ENCODE results near the gene TSTD1.
"Not testable (repeated sequence)": the region's sequence is repeated elsewhere in the genome, so short reads cannot be mapped to it uniquely, and the experiment has no call there.

TSTD1 gene

DNA sequence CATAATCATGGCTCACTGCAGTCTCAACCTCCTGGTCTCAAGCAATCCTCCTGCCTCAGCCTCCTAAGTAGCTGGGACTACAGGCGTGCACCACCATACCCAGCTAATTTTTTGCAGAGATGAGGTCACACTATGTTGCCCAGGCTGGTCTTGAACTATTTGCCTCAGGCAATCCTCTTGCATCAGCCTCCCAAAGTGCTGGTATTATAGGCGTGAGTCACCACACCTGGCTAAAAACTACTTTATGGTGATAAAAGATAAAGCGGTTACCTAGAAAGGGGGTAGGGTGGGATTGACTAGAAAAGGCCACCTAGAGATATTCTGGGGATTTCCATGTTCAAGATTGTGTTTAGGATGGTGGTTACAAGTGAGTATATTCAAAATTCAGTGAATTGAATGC lies 5.0 kb downstream of the TSTD1 start:
- no peak for DNase-seq

- DNase-seq: no peak
Observed at GRCh38 chr1:161032409-161032808, 6.4 kb downstream of the TSTD1 start.

DNA sequence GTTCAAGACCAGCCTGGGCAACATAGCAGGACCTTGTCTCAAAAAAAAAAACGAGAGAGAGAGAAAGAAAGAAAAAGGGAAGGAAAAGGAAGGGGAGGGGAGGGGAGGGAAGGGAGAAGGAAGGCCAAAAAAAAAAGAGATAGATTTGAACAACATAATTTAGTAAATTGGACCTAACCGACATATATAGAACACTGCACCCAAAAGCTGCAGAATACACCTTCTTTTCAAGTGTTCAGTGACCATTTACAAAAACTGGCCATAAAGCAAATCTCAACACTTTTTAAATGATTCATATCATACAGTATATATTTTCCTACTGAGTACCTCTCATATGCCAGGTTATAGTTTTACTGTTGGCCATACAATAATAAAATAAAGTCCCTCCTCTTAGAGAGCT lies 6.9 kb downstream of the TSTD1 start:
- no peak for DNase-seq

GRCh38 chr1:161029466-161029865 lies 9.3 kb downstream of the TSTD1 start:
- DNase-seq: not testable (repeated sequence)

GRCh38 chr1:161026954-161027353 lies 11.8 kb downstream of the TSTD1 start:
- DNase-seq: not testable (repeated sequence)

GRCh38 chr1:161022432-161022831 lies 16.3 kb downstream of the TSTD1 start:
- not testable (repeated sequence) for DNase-seq

- DNase-seq: no peak
Observed at GRCh38 chr1:161021970-161022353, 16.8 kb downstream of the TSTD1 start.

- DNase-seq: peak; percentile 96
Observed at GRCh38 chr1:161021165-161021969, 17.4 kb downstream of the TSTD1 start.

GRCh38 chr1:161020509-161021164 lies 18.1 kb downstream of the TSTD1 start, which contains the start of gene F11R:
F11R (minus strand) TSS chr1:161021152; CDS start chr1:161021073, 79 bp downstream.
- DNase-seq: no peak

- DNase-seq: no peak
Observed at GRCh38 chr1:161019751-161020495, 18.8 kb downstream of the TSTD1 start.

DNA sequence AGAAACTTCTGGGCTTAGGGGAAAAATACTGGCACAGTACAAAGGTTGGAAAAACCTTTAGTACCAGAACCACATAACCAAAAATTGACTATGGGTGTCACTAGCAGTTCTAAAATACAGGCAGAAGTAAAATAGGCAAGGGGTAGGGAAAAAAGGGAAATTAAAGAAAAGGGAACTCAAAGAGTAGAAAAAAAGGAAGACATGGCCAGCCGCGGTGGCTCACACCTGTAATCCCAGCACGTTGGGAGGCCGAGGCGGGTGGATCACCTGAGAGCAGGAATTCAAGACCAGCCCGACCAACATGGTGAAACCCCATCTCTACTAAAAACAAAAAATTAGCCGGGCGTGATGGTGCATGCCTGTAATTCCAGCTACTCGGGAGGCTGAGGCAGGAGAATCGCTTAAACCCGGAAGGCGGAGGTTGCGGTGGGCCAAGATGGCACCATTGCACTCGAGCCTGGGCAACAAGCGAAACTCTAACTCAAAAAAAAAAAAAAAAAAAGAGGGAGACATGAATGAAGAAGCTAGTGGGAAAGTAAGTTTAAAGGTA lies 19.6 kb downstream of the TSTD1 start:
- DNase-seq: not testable (repeated sequence)

DNA sequence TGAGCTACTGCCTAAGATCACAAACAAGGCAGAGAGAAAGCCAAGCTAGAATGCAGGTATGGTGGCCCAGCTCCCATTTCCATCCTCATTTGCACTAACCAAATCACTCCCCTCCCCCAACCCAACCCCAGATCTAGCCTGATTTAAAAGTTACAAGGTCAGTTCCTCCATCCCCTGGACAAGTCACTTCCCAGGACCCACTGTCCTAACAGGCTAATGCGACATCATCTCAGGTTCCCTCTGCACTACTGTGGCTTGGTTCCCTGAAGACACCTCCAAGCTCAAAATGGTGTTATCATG lies 20.2 kb downstream of the TSTD1 start:
- no peak for DNase-seq

GRCh38 chr1:161017756-161018630 lies 20.8 kb downstream of the TSTD1 start:
- DNase-seq: no peak

GRCh38 chr1:161017181-161017580 lies 21.6 kb downstream of the TSTD1 start:
- DNase-seq: not testable (repeated sequence)

- DNase-seq: not testable (repeated sequence)
Observed at GRCh38 chr1:161016683-161017082, 22.1 kb downstream of the TSTD1 start.

GRCh38 chr1:161013488-161014230 lies 25.1 kb downstream of the TSTD1 start:
- peak; percentile 79 for DNase-seq

DNA sequence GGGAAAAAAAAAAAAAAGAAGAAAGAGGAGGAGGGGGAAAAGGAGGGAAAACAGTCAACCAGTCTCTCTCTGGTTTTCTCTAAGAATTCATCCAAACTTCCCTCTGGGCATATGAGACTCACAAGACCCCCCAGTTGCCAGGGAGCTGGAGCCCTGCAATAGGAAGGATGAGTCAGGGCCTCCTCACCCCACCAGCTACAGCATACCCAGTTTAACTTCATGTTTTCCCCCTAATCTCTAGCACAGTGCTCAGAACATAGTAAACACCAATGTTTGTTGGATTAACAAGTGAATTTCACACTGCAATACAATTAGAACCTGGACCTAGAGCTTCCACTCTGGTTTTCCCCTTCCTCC lies 25.7 kb downstream of the TSTD1 start:
- DNase-seq: no peak

GRCh38 chr1:161012420-161012819 lies 26.3 kb downstream of the TSTD1 start:
- DNase-seq: no peak

DNA sequence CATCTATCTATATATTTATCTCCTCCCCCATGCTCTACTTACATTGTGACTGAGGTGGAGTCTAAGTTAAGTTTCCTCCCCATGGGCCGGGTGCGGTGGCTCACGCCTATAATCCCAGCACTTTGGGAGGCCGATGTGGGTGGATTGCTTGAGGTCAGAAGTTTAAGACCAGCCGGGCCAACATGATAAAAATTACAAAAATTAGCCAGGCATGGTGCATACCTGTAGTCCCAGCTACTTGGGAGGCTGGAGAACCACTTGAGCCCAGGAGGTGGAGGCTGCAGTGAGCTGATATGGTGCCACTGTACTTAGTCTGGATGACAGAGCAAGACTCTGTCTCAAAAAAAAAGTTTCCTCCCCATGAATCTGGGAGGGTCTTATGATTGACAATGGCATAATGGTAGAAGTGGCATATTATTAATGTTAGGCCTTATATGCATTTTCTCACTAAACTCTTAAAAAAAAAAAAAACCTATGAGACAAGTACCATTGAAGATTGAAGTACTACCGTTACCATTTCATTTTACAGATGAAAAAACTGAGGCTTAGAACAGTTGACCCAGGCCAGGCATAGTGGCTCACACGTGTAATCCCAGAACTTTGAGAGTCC lies 29.1 kb downstream of the TSTD1 start:
- no peak for DNase-seq

DNA sequence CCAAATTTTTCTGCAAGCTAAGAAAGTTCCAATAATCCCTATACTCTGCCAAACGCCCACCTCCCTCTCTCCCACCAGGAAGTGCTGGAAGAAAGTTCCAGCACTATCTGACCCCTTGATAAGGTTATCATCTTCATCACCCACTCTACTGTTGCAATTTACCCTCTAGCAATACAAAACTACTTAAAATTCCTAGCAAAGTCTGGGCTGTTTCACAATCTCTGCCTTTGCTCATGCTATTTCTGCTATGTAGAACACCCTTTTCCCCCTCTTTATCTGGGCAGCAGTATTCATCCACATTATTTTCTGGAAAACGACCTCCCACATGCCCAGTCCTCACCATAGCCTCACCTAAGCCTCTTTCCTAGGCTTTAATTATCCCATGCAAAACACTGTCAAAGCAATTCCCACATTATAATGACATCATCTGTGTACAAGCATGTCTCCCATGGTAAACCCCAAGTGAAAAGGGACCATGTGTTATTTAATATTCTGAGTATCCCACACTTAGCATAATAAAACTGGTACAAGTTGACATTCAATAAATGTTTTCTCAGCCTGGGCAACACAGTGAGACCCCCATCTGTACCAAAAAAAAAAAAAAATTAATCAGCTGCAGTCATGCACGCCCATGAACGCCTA lies 29.8 kb downstream of the TSTD1 start:
- DNase-seq: no peak

DNA sequence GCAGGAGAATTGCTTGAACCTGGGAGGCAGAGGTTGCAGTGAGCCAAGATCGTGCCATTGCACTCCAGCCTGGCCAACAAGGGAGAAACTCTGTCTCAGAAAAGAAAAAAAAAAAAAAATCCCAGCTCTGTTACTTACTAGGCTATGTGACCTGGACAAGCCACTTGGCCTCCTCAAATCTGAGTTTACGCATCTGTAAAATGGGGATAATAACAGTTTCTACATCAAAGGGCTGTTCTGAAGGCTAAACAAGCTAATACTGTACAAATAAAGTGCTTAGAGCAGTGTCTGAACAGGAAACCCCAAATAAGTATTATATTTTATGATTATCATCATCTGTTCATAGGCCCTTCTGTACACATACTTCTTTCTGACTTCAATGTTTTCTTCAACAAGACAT lies 31.4 kb downstream of the TSTD1 start:
- no peak for DNase-seq

Data from CD4-positive, alpha-beta T cell treated with Interleukin-21 for 1 hour (primary cell).